OCI-LY3 (cell line): ENCODE data around the gene AVPR1B.

Experiments used
- CTCF ChIP-seq: fragments of 200-600, 300-600 bp; sonication (generic); IDR thresholded peaks from 2 replicates; pipeline ENCODE4 v1.5.1; 2014; ENCODE audit warnings: antibody characterized with exemption, low read length, low read depth
- EZH2phosphoT487 ChIP-seq: fragments of 200-600 bp; shearing (Covaris generic); IDR thresholded peaks from 2 replicates; pipeline ENCODE4 v1.6.1; 2018; ENCODE audit warnings: antibody characterized with exemption, mixed run types, low read depth

- TF ChIP-seq CTCF (no peak), EZH2phosphoT487 (no peak)
Observed at GRCh38 chr1:206098242-206098919, 18.8 kb downstream of the AVPR1B start.
